Activated T-helper 2 cell treated with anti-CD3 and anti-CD28 coated beads, Interferon-gamma antibody, Interleukin-2, Interleukin-4, amounts not matched to agents 10 μg/mL and 5 μg/mL and 100 μg/mL, durations not matched to agents 14 hours and 24 hours and 36 hours (primary cell): Measurements from ENCODE around the gene CLCC1. TPM values are rescaled to one million over a fixed set of nuclear protein-coding genes. Genes with fewer than 3 reads are reported as not detected.
"Not testable (repeated sequence)": the region's sequence is repeated elsewhere in the genome, so short reads cannot be mapped to it uniquely, and the experiment has no call there.

Experiments
- DNase-seq: peaks from one replicate; pipeline ENCODE4 v3.0.0; 2021; ENCODE audit warnings: low spot score
- H3K27ac Mint-ChIP-seq: one replicate; pipeline ENCODE4 v1.8.0; 2021; ENCODE audit warnings: mixed read lengths
- H3K27me3 Mint-ChIP-seq: one replicate; pipeline ENCODE4 v1.8.0; 2021; ENCODE audit warnings: low read depth, mixed read lengths
- H3K36me3 Mint-ChIP-seq: one replicate; pipeline ENCODE4 v1.8.0; 2021; ENCODE audit warnings: low read depth, mixed read lengths
- H3K4me1 Mint-ChIP-seq: one replicate; pipeline ENCODE4 v1.8.0; 2021; ENCODE audit warnings: low read depth, mixed read lengths
- H3K4me3 Mint-ChIP-seq: one replicate; pipeline ENCODE4 v1.8.0; 2021; ENCODE audit warnings: low read depth, mild to moderate bottlenecking, moderate library complexity, mixed read lengths
- H3K9me3 Mint-ChIP-seq: one replicate; pipeline ENCODE4 v1.8.0; 2021; ENCODE audit warnings: mixed read lengths
- intact Hi-C: fragments of 100-400 bp; cut with micrococcal nuclease; formaldehyde crosslinking; loops from one replicate; pipeline ENCODE4 v1.15.1; 2023
- total RNA-seq: library from RNA; stranded (reverse); gene quantifications from 2 replicates; pipeline ENCODE4 v1.2.3, GENCODE V29; 2022

The CLCC1 gene
- 21.8 and 26.7 TPM in 2 replicates for total RNA-seq

GRCh38 chr1:108963052-108963686 lies at the start of gene CLCC1:
Gene CLCC1 (minus strand): TSS chr1:108963484. CDS start chr1:108950437, 13,047 bp downstream.
- intact Hi-C loops: loop anchor here (2.0 to 5.0 kb wide), 3 partner anchors 128 to 271 kb away; partner anchors contain the start of genes ELAPOR1, PRPF38B and TMEM167B
- Mint-ChIP-seq H3K27me3 (no peaks in the 10 kb centered on the region), H3K4me3 (peak within 1 kb of the TSS; percentile 89), H3K4me1 (peaks cover 17% of the 10 kb centered on the region), H3K9me3 (no peaks in the 10 kb centered on the region), H3K27ac (peak within 1 kb of the TSS; percentile 94), H3K36me3 (peaks cover 24% of the 10 kb centered on the region)
- DNase-seq: peak; percentile 93

- H3K27ac Mint-ChIP-seq: no peak overlapping the region
- intact Hi-C loops: no loop called here
- no peaks in the 10 kb centered on the region for H3K9me3 Mint-ChIP-seq
- H3K27me3 Mint-ChIP-seq: no peaks in the 10 kb centered on the region
- DNase-seq: no peak
- H3K4me1 Mint-ChIP-seq: no peaks in the 10 kb centered on the region
- H3K36me3 Mint-ChIP-seq: peaks cover 7% of the 10 kb centered on the region
- no peak overlapping the region for H3K4me3 Mint-ChIP-seq
Observed at GRCh38 chr1:109011335-109011734, 48.1 kb upstream of the CLCC1 start.

GRCh38 chr1:108996622-108997021 lies 33.3 kb upstream of the CLCC1 start:
- DNase-seq, intact Hi-C loops: not testable (repeated sequence)

GRCh38 chr1:108983114-108983513 lies 19.8 kb upstream of the CLCC1 start:
- peaks cover 4% of the 10 kb centered on the region for H3K4me1 Mint-ChIP-seq
- H3K36me3 Mint-ChIP-seq: peaks cover 10% of the 10 kb centered on the region
- no peak for DNase-seq
- intact Hi-C loops: no loop called here
- H3K4me3 Mint-ChIP-seq: no peak overlapping the region
- H3K27ac Mint-ChIP-seq: no peak overlapping the region
- H3K9me3 Mint-ChIP-seq: no peaks in the 10 kb centered on the region
- no peaks in the 10 kb centered on the region for H3K27me3 Mint-ChIP-seq

More at GRCh38 chr1:108996622-108997021, 33.3 kb upstream of the CLCC1 start:
- H3K27me3 Mint-ChIP-seq, H3K4me1 Mint-ChIP-seq, H3K4me3 Mint-ChIP-seq, H3K27ac Mint-ChIP-seq: not testable (repeated sequence)
- Mint-ChIP-seq H3K36me3 (peaks cover 45% of the 10 kb centered on the region), H3K9me3 (peaks cover 30% of the 10 kb centered on the region)

GRCh38 chr1:108976658-108977057 lies 13.4 kb upstream of the CLCC1 start:
- DNase-seq: no peak
- H3K36me3 Mint-ChIP-seq: peaks cover 16% of the 10 kb centered on the region
- H3K27me3 Mint-ChIP-seq: no peaks in the 10 kb centered on the region
- H3K4me3 Mint-ChIP-seq: no peak overlapping the region
- intact Hi-C loops: no loop called here
- no peak overlapping the region for H3K27ac Mint-ChIP-seq
- H3K9me3 Mint-ChIP-seq: no peaks in the 10 kb centered on the region
- peaks cover 4% of the 10 kb centered on the region for H3K4me1 Mint-ChIP-seq

- H3K9me3 Mint-ChIP-seq: no peaks in the 10 kb centered on the region
- peaks cover 18% of the 10 kb centered on the region for H3K36me3 Mint-ChIP-seq
- peaks cover 4% of the 10 kb centered on the region for H3K4me1 Mint-ChIP-seq
- intact Hi-C loops: no loop called here
- no peaks in the 10 kb centered on the region for H3K27me3 Mint-ChIP-seq
- no peak for DNase-seq
- no peak overlapping the region for H3K27ac Mint-ChIP-seq
- H3K4me3 Mint-ChIP-seq: no peak overlapping the region
Observed at GRCh38 chr1:108972951-108973350, 9.7 kb upstream of the CLCC1 start.

GRCh38 chr1:108969346-108969745 lies 6.1 kb upstream of the CLCC1 start:
- DNase-seq: no peak
- no peaks in the 10 kb centered on the region for H3K27me3 Mint-ChIP-seq
- peaks cover 14% of the 10 kb centered on the region for H3K36me3 Mint-ChIP-seq
- no peaks in the 10 kb centered on the region for H3K4me1 Mint-ChIP-seq
- intact Hi-C loops: no loop called here
- no peak overlapping the region for H3K4me3 Mint-ChIP-seq
- H3K9me3 Mint-ChIP-seq: no peaks in the 10 kb centered on the region
- no peak overlapping the region for H3K27ac Mint-ChIP-seq

GRCh38 chr1:108962681-108963051 lies 618 bp downstream of the CLCC1 start:
- Mint-ChIP-seq H3K4me3 (peak overlapping the region; percentile 89), H3K27ac (peak overlapping the region; percentile 76), H3K9me3 (no peaks in the 10 kb centered on the region), H3K27me3 (peaks cover 2% of the 10 kb centered on the region), H3K4me1 (peaks cover 22% of the 10 kb centered on the region), H3K36me3 (peaks cover 27% of the 10 kb centered on the region)
- intact Hi-C loops: loop anchor here (2.0 to 5.0 kb wide), 3 partner anchors 128 to 270 kb away; partner anchors contain the start of genes ELAPOR1, PRPF38B and TMEM167B
- peak; percentile 32 for DNase-seq

- Mint-ChIP-seq H3K27ac (peak overlapping the region; percentile 76), H3K4me3 (peak overlapping the region; percentile 89), H3K4me1 (peaks cover 30% of the 10 kb centered on the region), H3K27me3 (peaks cover 3% of the 10 kb centered on the region), H3K36me3 (peaks cover 33% of the 10 kb centered on the region), H3K9me3 (no peaks in the 10 kb centered on the region)
- DNase-seq: no peak
- intact Hi-C loops: loop anchor here (2.0 to 5.0 kb wide), 3 partner anchors 129 to 270 kb away; partner anchors contain the start of genes ELAPOR1, PRPF38B and TMEM167B
Observed at GRCh38 chr1:108961752-108962486, 1.4 kb downstream of the CLCC1 start.

- Mint-ChIP-seq H3K4me1 (peaks cover 35% of the 10 kb centered on the region), H3K9me3 (no peaks in the 10 kb centered on the region)
Observed at GRCh38 chr1:108961198-108961597, 2.1 kb downstream of the CLCC1 start.

GRCh38 chr1:108960719-108961118 lies 2.6 kb downstream of the CLCC1 start:
- Mint-ChIP-seq H3K27ac (no peak overlapping the region), H3K9me3 (no peaks in the 10 kb centered on the region), H3K27me3 (peaks cover 3% of the 10 kb centered on the region), H3K4me3 (no peak overlapping the region), H3K4me1 (peaks cover 40% of the 10 kb centered on the region), H3K36me3 (peaks cover 45% of the 10 kb centered on the region)
- no peak for DNase-seq
- intact Hi-C loops: loop anchor here (5.0 kb wide), 2 partner anchors 152 to 268 kb away; partner anchors contain the start of genes ELAPOR1 and PRPF38B

More at GRCh38 chr1:108961198-108961597, 2.1 kb downstream of the CLCC1 start:
- intact Hi-C loops: loop anchor here (5.0 kb wide), 2 partner anchors 151 to 269 kb away; partner anchors contain the start of genes ELAPOR1 and PRPF38B
- Mint-ChIP-seq H3K27ac (no peak overlapping the region), H3K36me3 (peaks cover 40% of the 10 kb centered on the region), H3K27me3 (peaks cover 3% of the 10 kb centered on the region), H3K4me3 (no peak overlapping the region)
- DNase-seq: no peak

- no peak for DNase-seq
- Mint-ChIP-seq H3K27ac (no peak overlapping the region), H3K27me3 (peaks cover 3% of the 10 kb centered on the region), H3K4me1 (peaks cover 46% of the 10 kb centered on the region), H3K4me3 (no peak overlapping the region), H3K36me3 (peaks cover 73% of the 10 kb centered on the region), H3K9me3 (peaks cover 6% of the 10 kb centered on the region)
- intact Hi-C loops: loop anchor here (2.0 to 5.0 kb wide), 2 partner anchors 83 to 204 kb away; no protein-coding TSS in a partner anchor
Observed at GRCh38 chr1:108957888-108958287, 5.4 kb downstream of the CLCC1 start.
